GM18870 (cell line): ENCODE measurements around the gene CYP4F2.
"Not testable (repeated sequence)": the region's sequence is repeated elsewhere in the genome, so short reads cannot be mapped to it uniquely, and the experiment has no call there.

Experiments used
- ATAC-seq: cut with Tn5 transposase; IDR thresholded peaks from one replicate; pipeline ENCODE4 v1.9.1; 2021; ENCODE audit warnings: moderate library complexity; ENCODE audit not compliant: unreplicated experiment

Gene CYP4F2

DNA sequence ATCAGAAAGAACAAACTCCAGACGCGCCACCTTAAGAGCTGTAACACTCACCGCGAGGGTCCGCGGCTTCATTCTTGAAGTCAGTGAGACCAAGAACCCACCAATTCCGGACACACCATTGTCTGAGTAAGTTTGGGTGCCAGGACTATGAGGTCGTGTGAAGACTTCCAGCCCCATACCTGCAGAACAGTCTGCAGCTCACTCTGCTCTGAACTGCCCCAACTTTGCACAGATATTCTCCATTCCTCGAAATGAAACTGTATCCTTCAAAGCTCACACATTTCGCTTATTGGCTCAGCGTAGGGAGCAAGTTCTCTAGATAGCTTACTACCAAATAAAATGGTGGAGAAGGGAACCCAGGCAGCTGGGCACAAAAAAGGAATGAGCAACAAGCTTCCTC, 2.6 kb upstream of the CYP4F2 start:
- no peak for ATAC-seq

DNA sequence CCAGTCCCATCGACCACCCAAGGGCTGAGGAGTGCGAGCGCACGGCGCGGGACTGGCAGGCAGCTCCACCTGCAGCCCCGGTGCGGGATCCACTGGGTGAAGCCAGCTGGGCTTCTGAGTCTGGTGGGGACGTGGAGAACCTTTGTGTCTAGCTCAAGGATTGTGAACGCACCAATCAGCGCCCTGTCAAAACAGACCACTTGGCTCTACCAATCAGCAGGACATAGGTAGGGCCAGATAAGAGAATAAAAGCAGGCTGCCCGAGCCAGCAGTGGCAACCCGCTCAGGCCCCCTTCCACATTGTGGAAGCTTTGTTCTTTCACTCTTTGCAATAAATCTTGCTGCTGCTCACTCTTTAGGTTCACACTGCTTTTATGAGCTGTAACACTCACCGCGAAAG, 2.2 kb upstream of the CYP4F2 start:
- not testable (repeated sequence) for ATAC-seq

DNA sequence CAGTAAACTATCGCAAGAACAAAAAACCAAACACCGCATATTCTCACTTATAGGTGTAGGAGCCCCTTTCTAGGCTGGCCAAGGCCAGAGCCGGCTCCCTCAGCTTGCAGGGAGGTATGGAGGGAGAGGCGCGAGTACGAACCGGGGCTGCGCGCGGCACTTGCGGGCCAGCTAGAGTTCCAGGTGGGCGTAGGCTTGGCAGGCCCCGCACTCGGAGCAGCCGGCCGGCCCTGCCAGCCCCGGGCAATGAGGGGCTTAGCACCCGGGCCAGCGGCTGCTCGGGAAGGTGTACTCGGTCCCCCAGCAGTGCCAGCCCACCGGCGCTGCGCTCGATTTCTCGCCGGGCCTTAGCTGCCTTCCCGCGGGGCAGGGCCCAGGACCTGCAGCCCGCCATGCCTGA, 1.7 kb upstream of the CYP4F2 start:
- ATAC-seq, result not testable (repeated sequence)

DNA sequence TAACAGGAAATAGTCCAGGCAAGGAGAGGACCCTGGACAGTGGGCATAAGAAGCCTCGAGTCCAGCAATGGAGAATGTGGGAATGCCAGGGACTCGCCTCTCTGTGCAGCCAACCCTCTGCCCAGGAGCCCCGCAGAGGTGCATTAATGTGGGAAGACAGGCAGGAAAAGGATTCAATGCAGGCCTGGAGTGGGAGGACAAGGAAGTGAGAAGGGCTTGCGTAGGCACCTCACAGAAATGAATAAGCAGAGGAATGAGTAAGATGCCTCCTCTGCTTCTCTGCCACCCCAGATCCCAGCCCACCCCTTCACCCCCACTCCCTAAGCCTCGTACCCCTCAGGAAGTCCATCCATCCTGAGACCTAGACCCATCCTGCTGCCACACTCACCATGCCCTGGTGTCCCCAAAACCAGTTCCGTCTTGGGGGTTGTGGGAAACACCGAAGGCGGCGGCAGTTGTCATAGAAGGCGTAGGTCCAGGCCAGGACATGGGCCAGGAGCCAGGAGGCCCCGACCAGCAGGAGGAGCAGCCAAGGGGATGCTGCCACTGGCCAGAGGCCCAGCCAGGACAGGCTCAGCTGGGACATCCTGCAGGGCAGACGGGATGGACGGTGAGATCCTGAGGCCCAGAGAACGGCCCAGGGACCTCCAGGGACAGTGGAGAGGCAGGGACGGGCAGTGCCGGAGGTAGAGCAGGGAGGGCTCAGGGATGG, 692 bp downstream of the CYP4F2 start:
- no peak for ATAC-seq

DNA sequence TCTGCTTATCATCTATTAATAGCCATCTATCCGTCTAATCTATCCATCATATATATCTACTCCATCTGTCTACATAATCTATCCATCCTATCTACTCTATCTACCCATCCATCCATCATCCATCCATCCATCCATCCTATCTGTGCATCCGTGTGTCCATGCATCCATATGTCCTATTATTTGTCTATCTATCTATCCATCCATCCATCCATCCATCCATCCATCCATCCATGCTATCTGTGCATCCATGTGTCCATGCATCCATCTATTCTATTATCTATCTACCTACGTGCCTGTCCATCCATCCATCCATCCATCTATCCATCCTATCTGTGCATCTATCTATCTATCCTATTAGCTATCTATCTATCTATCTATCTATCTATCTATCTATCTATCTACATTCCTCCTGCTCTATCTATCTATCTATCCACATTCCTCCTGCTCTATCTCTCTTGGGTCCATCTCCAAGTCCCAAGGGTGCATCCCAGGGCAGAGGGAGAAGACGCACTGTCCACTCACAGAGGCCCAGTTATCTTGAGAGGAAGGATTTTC, 1.9 kb downstream of the CYP4F2 start:
- ATAC-seq, result no peak

DNA sequence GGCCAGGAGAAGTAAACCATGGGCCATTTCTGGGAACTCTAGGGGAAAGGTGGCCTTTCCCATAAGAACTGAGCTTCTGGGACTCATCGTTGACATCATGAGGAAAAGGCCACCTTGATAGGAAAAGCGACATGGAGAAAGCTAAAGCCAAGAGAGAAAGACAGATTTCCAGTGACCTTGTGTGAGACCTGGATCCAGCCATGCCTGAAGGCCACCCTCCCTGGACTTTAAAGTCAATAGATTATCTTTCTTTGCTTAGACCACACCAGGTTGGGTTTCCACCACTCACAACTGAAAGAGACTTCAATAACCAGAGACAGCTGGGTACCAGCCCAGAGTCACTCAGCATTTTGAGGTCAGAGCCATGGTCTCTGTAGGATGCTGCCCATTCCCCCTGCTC, 3.5 kb downstream of the CYP4F2 start:
- ATAC-seq, result no peak

DNA sequence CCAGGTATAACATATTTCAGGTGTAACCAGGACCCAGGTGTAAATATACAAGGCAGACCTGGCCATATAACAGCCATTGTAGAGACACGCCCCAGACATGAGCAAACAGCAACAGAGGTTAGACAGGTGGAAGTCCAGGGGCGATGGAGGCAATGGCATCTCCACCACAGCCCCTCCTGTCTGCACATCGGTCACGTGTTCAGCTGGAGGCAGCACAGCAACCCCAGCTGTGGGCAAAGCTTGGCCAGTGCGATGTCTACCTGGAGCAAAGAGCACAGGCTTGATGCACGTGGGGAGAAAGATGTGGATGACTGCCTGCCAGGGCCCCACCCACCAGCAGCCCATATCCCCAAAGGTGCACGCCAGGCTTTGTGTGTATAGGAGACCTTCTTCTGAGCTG, 4.4 kb downstream of the CYP4F2 start:
- ATAC-seq, result no peak

DNA sequence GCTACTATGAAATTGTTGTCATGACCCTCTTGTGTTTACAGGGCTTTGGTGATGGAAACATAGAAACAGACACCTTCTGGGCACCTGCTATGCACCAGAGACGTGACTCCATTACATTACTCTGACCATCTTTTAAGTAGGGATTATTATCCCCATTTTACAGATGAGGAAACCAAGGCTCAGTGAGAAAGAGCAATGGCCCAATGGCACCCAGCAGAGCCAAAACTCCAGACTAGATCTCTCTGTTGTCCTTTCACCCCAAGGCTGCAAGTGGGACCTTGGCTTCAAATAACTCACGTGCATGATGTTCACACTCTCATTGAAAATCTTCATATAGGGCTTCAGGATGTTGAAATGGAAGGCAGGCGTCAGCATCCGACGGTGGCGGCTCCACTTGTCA, 5.9 kb downstream of the CYP4F2 start:
- ATAC-seq, result no peak

DNA sequence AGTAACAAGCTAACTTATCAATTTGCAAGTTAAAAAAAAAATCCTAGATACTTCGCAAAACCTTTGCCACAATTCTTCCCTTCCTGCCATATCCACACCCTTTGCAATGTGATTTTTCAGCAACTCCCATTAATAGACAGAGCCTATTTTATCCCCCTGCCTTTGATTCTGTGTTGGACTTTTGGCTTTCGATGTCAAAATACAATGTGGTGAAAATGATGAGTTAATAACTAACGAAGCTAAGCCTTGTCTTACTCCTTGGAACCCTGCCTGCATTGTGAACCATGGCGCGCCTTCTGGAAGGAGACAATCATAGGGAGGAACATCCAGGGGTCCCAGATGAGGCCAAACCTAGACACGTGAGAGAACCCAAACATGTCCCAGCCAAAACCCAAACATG, 6.4 kb downstream of the CYP4F2 start:
- ATAC-seq, result no peak

DNA sequence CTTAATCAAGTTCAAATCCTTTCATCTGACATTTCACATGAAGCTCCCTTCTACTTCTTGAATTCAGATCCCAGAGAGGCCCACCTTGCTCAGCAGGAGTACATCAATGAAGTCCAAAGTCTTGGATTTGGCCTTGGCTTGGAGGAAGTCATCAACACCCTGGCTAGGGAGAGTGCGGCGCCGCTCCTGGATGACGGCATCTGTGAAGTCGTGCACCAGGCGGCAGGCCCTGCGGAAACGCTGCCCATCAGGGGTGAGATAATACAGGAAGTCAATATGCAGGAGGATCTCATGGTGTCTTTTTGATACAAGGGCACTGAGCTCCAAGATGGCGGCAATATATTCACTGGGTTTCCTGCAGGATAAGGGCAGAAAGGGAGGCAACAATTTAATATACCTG, 8.5 kb downstream of the CYP4F2 start:
- not testable (repeated sequence) for ATAC-seq

DNA sequence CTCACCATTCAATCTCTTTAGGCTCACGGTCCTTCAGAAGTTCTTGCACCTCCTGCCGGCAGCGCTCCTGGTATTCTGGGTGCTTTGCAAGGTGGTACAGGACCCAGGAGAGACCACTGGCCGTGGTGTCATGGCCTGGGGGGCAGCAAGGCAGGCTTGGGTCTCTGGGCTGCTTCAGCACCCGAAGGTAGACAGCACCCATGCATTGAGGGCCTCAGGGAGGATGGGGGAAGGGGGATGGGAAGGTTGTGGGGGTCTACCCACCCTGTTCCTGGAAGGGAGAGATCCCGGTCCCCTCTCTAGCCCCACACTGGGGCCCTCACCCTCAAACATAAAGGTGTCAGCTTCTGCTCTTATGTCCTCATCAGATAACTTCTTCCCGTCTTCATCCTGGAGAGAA, 12.0 kb downstream of the CYP4F2 start:
- ATAC-seq, result no peak

DNA sequence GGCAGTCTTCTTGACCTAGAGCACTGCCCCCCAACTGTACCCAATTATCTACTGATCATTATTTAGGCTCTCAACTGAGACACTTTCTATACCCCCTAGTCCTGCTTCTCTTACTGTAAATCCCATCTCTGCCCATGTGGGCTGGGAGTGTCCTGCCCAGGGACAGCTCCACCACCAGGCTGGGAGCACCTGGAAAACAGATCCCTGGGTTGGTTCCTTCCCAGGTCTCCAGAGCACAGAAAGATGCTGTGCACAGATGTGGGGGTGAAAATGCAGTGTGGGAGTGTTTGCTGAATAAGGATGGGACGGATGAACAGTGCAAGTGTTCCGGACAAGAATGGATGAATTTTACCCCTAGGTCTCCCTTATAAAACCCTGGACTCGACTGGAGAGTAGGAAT, 12.7 kb downstream of the CYP4F2 start:
- no peak for ATAC-seq

DNA sequence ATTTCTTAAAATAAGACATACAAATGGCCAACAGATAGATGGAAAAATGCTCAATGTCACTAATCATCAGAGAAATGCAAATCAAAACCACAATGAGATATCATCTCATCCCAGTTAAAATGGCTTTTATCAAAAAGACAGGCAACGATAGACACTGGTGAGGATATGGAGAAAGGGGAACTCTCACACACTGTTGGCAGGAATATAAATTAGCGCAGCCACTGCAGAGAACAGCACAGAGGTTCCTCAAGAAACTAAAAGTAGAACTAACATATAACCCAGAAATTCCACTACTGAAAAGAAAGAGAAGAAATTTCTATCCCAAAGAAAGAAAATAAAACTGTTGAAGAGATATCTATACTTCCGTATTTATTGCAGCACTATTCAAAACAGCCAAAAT, 14.5 kb downstream of the CYP4F2 start:
- ATAC-seq, result not testable (repeated sequence)

DNA sequence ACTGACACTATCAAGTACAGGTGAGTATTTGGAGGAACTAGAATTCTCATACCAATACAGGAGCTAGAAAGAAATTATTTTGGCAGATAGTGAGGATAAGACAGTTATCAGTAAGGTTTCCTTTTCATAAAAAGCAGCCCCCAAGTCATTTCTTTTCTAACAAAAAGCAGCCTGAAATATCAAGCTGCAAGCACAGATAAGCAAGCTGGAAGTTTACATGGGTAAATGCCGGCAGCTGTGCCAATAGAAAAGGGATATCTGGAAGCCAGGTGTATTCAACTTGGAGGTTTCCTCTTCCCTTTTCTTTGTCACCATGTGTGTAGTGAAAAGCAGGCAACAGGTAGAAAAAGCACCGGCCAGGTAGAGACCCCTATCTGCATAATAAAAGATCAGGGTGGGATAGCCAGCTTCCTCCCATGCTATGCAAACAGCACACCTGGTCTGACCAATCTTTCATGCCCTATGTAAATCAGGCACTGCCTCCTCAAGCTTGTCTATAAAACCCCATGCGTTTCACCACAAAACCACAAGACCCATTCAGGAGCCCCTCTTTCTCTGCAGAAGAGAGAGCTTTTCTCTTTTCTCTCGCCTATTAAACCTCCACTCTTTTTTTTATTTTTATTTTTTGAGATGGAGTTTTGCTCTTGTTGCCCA, 22.9 kb downstream of the CYP4F2 start:
- no peak for ATAC-seq

DNA sequence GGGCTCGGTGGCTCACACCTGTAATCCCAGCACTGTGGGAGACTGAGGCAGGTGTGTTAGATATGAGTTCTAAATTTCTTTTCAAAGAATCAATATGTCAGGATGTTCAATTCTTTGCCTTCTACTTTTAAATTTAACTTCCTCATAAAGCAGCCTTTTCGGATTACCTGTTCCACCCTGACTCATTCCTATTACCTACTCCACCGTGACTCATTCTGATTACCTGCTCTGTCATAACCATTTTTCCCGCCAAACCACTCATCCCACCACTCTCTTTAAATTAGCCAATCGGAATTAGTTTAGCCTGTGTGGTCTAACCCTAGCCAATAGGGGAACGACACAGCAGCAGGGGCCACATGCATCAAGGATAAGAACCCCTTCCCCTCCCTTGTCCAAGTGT, 24.1 kb downstream of the CYP4F2 start:
- not testable (repeated sequence) for ATAC-seq

DNA sequence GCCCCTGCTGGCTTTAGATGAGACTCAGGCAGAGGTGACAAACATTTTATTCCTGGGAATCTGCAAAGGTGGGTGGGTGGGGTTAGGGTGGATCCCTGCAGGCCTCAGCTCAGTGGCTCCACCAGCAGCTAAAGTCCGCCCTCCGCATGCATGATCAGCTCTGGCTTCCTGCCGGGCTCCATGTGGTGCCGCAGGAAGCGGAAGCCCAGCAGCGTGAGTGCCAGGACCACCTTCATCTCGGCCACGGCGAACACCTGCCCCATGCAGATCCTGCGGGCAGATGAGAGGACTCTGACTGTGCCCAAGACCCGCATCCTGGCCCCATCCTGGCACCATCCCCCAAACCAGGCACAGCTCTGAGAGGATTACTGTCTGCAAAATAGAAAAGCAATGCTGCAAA, 26.3 kb downstream of the CYP4F2 start:
- ATAC-seq, result no peak

DNA sequence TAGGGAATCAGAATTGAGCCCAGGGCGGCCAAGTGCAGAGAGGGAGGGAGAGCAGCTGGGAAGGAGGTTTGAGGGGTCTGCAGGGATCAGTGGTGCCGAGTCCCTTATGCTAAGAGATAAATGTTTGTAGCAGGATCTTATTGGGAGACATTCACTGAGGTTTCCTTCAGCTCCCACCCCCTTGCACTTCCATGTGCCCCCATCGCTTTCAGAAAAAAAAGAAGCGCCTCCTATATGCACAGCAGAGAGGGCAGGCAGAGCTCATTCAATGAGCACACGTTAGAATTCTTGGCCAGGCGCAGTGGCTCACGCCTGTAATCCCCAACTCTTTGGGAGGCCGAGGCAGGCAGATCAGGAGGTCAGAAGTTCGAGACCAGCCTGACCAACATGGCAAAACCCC, 28.0 kb downstream of the CYP4F2 start:
- no peak for ATAC-seq

DNA sequence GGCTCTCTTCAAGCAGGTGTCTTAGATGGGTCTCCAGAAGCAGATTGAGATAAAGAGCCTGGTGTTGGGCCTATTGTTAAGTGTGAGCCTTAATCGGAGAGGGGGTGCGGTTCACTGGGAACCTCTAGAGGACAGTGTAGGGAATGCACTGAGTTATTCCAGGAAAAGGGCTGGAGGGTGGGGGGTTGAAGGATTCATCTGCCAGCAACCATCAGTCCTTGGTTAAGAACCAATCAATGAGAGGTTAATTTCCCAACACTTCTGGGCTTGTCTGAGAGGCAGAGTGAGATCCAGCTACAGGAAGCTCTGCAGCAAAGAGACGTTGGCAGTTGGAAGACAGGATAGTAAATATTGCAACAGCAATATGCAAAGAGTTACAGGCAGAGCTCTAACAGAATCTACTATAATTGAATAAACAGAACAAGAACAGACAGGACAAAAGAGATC, 28.7 kb downstream of the CYP4F2 start:
- no peak for ATAC-seq

DNA sequence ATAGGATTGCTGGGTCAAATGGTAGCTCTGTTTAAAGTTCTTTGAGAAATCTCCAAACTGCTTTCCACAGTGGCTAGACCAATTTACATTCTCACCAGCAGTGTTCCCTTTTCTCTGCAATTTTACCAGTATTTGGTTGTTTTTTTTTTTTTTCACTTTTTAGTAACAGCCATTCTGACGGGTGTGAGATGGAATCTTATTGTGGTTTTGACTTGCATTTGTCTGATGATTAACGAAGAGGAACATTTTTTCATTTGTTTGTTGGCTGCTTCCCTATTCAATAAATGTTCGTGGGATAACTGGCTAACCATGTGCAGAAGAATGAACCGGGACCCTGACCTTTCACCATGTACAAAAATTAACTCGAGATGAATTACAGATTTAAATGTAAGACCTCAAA, 31.2 kb downstream of the CYP4F2 start:
- ATAC-seq, result no peak

DNA sequence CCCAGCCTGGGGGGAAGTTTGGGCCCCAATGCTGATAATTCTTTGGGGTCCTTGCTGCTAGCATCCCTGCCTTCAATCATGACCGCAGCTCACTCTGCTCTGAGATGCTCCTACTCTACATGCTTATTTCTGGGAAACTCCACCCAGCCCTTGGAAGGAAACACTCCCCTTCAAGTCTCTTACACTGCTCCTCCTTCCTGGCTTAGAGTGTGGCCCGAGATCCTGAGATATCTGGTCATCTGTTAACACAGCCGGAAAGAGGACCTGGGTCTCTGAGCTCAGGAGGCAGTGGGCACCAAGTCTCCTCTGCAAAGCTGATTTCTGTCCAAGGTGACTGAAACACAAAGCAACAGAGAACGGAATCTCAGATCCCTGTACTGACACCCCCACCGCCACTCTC, 33.0 kb downstream of the CYP4F2 start:
- ATAC-seq, result no peak

DNA sequence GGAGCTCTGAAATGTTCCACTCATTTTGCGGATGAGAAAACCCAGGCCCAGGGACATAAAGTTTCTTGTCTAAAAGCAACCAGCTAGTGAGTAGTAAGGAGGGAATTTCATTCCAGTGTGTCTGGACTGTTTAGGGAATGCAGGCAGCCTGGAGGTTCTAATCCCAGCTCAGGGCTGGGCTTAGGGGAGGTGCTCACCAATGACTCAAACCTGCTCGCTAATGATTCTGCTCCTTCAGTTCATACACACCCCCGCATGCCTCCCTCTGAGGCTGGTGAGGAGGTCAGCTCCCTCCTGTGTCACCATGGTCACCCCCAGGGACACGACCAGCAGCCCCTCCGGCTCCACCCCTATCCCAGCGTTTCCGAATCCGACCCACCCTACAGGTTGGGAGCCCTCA, 34.6 kb downstream of the CYP4F2 start:
- ATAC-seq, result no peak

DNA sequence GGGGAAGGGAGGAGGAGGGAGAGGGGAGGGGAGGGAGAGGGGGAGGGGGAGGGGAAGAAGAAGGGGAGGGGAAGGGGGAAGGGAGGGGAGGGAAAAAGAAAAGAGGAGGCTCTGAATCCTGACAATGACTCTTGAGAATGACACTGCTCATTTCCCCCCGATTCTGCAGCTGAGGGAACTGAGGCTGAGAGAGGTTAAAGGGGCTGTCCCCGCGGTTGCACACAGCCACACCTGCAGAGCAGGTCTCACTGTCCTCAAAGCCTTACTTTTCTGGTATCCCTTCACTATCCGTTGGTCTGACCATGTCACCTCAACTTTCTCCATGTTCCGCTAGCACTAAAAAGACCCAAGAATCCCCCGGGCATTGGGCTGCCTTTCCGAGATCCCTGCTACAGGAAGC, 35.4 kb downstream of the CYP4F2 start:
- no peak for ATAC-seq

DNA sequence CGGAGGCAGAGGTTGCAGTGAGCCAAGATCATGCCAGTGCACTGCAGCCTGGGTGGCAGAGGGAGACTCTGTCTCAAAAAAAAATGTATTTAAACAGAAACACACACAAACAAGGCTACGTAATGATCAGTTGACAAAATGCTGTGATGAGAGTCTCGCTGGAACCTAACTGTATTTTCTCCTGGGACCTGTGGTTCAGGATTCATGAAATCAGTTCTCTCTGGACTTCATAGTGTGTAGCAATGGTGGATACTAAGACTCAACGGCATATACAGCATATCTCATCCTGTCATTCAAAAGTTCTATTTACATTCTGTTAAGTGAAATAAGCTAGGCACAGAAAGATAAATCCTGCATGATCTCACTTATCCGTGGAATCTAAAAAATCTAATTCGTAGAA, 37.4 kb downstream of the CYP4F2 start:
- ATAC-seq, result no peak
